ENCODE results near the gene FRMD4B.

- TF ChIP-seq EZH2 (IDR thresholded peaks at IDR 0.05; ENCODE audit: insufficient read depth, poor library complexity, severe bottlenecking), result no peak
- TF ChIP-seq EZH2phosphoT487 (IDR thresholded peaks at IDR 0.05; ENCODE audit: insufficient read depth, low read depth), result no peak
These were observed 181.5 kb downstream of the FRMD4B start for GRCh38 chr3:69204315-69204957.
